Astrocyte (in vitro differentiated cells and primary cell): ENCODE measurements around the gene WDR27. TPM values are rescaled to one million over a fixed set of nuclear protein-coding genes. Genes with fewer than 3 reads are reported as not detected.

ENCODE experiments used
- DNase-seq: peaks from one replicate; pipeline ENCODE4 v3.0.0-alpha.2; 2010; ENCODE audit warnings: low read depth
- FAIRE-seq: peaks from 2 replicates; lab custom pipeline; 2011; peaks lifted over from hg19 to GRCh38; lab: Jason Lieb, UNC
- H2AFZ ChIP-seq: 2 replicates; pipeline ENCODE4 v1.6.0; 2012; ENCODE audit warnings: low read depth, low read length, inconsistent platforms
- H3K27ac ChIP-seq: 2 replicates; pipeline ENCODE4 v1.5.1; 2011; ENCODE audit warnings: low read depth, low read length, inconsistent platforms
- H3K27me3 ChIP-seq: 2 replicates; pipeline ENCODE4 v1.6.0; 2011; ENCODE audit warnings: low read length, inconsistent platforms; ENCODE audit not compliant: insufficient read depth
- H3K36me3 ChIP-seq: 2 replicates; pipeline ENCODE4 v1.5.1; 2011; ENCODE audit warnings: low read length, inconsistent platforms; ENCODE audit not compliant: insufficient read depth
- H3K4me1 ChIP-seq: 2 replicates; pipeline ENCODE4 v1.5.1; 2011; ENCODE audit warnings: low read length, inconsistent platforms; ENCODE audit not compliant: insufficient read depth
- H3K4me2 ChIP-seq: 2 replicates; pipeline ENCODE4 v1.6.0; 2012; ENCODE audit warnings: low read length, inconsistent platforms
- H3K4me3 ChIP-seq: 2 replicates; pipeline ENCODE4 v1.5.1; 2011; ENCODE audit warnings: low read depth, mild to moderate bottlenecking, low read length, inconsistent platforms; ENCODE audit not compliant: insufficient read depth
- H3K79me2 ChIP-seq: 2 replicates; pipeline ENCODE4 v1.6.0; 2012; ENCODE audit warnings: mild to moderate bottlenecking, low read length, inconsistent platforms; ENCODE audit not compliant: insufficient read depth
- H3K9ac ChIP-seq: 2 replicates; pipeline ENCODE4 v1.6.0; 2012; ENCODE audit warnings: mild to moderate bottlenecking, low read length, inconsistent platforms
- H3K9me3 ChIP-seq: 2 replicates; pipeline ENCODE4 v1.5.1; 2012; ENCODE audit warnings: low read depth, mild to moderate bottlenecking, low read length, inconsistent platforms; ENCODE audit not compliant: insufficient read depth
- H4K20me1 ChIP-seq: 2 replicates; pipeline ENCODE4 v1.6.0; 2012; ENCODE audit warnings: low read length, inconsistent platforms; ENCODE audit not compliant: insufficient read depth
- H3K27ac Mint-ChIP-seq: one replicate; pipeline ENCODE4 v1.8.0; 2021; ENCODE audit warnings: mild to moderate bottlenecking, mixed read lengths; ENCODE audit not compliant: unreplicated experiment
- H3K27me3 Mint-ChIP-seq: one replicate; pipeline ENCODE4 v1.8.0; 2021; ENCODE audit warnings: low read depth, mixed read lengths; ENCODE audit not compliant: unreplicated experiment
- H3K36me3 Mint-ChIP-seq: one replicate; pipeline ENCODE4 v1.8.0; 2021; ENCODE audit warnings: low read depth, mixed read lengths; ENCODE audit not compliant: unreplicated experiment
- H3K4me1 Mint-ChIP-seq: one replicate; pipeline ENCODE4 v1.8.0; 2021; ENCODE audit warnings: low read depth, mixed read lengths; ENCODE audit not compliant: unreplicated experiment
- H3K4me3 Mint-ChIP-seq: one replicate; pipeline ENCODE4 v1.8.0; 2021; ENCODE audit warnings: mild to moderate bottlenecking, moderate library complexity, mixed read lengths; ENCODE audit not compliant: unreplicated experiment
- H3K9me3 Mint-ChIP-seq: one replicate; pipeline ENCODE4 v1.8.0; 2021; ENCODE audit warnings: mild to moderate bottlenecking, mixed read lengths; ENCODE audit not compliant: unreplicated experiment
- CTCF ChIP-seq: IDR thresholded peaks from 2 replicates; pipeline ENCODE4 v1.5.1; 2011; ENCODE audit warnings: low read depth, mild to moderate bottlenecking, inconsistent platforms, low read length, moderate library complexity; ENCODE audit not compliant: insufficient read depth
- EZH2 ChIP-seq: IDR thresholded peaks from 2 replicates; pipeline ENCODE4 v1.6.1; 2012; ENCODE audit warnings: mild to moderate bottlenecking, low read length, inconsistent platforms; ENCODE audit not compliant: insufficient read depth
- total RNA-seq: library from RNA; stranded (reverse); gene quantifications from 2 replicates; pipeline ENCODE4 v1.2.1, GENCODE V29; 2021

WDR27 gene
- total RNA-seq, 1 donor from 2014 or later = 31.2 TPM

GRCh38 chr6:169420912-169421543, 280.8 kb downstream of the WDR27 start:
- DNase-seq (no peak), FAIRE-seq (no peak)
- H3K9me3 ChIP-seq = no peaks in the 10 kb centered on the region
- no peaks in the 10 kb centered on the region for H3K27me3 ChIP-seq
- H3K27ac Mint-ChIP-seq = no peak overlapping the region
- H3K27ac ChIP-seq = no peak overlapping the region
- no peaks in the 10 kb centered on the region for H3K79me2 ChIP-seq
- H3K4me3 ChIP-seq = no peak overlapping the region
- peaks cover 8% of the 10 kb centered on the region for H3K27me3 Mint-ChIP-seq
- peaks cover 6% of the 10 kb centered on the region for H3K9me3 Mint-ChIP-seq
- no peak overlapping the region for H3K4me3 Mint-ChIP-seq
- no peaks in the 10 kb centered on the region for H3K4me1 Mint-ChIP-seq
- H3K4me2 ChIP-seq = no peak overlapping the region
- H3K36me3 ChIP-seq = no peaks in the 10 kb centered on the region
- TF ChIP-seq EZH2 = no peak
- peak; percentile 12 for TF ChIP-seq CTCF
- H3K4me1 ChIP-seq = no peaks in the 10 kb centered on the region
- no peak overlapping the region for H2AFZ ChIP-seq
- H4K20me1 ChIP-seq = no peaks in the 10 kb centered on the region
- H3K36me3 Mint-ChIP-seq = peaks cover 4% of the 10 kb centered on the region
- no peak overlapping the region for H3K9ac ChIP-seq

- H3K4me1 ChIP-seq = no peaks in the 10 kb centered on the region
- Mint-ChIP-seq H3K9me3 (peaks cover 16% of the 10 kb centered on the region), H3K4me3 (no peak overlapping the region)
These were observed 284.7 kb downstream of the WDR27 start for GRCh38 chr6:169417101-169417500.

More at GRCh38 chr6:169417101-169417500, 284.7 kb downstream of the WDR27 start:
- Mint-ChIP-seq H3K27me3 (peaks cover 3% of the 10 kb centered on the region), H3K4me1 (no peaks in the 10 kb centered on the region), H3K27ac (no peak overlapping the region), H3K36me3 (no peaks in the 10 kb centered on the region)
- Histone ChIP-seq H3K79me2 (no peaks in the 10 kb centered on the region), H3K9ac (no peak overlapping the region), H4K20me1 (no peaks in the 10 kb centered on the region), H3K4me2 (no peak overlapping the region), H3K4me3 (no peak overlapping the region), H3K27ac (no peak overlapping the region), H2AFZ (no peak overlapping the region), H3K9me3 (peaks cover 2% of the 10 kb centered on the region), H3K36me3 (no peaks in the 10 kb centered on the region), H3K27me3 (no peaks in the 10 kb centered on the region)
- TF ChIP-seq EZH2 (no peak), CTCF (no peak)
- FAIRE-seq (no peak), DNase-seq (no peak)
